Fibroblast of skin of left quadriceps (primary cell): ENCODE measurements around the gene ZC3H13.

Experiments
- DNase-seq, 2 experiments: peaks; one replicate each; pipeline ENCODE4 v3.0.0-alpha.2; 2013; ENCODE audit warnings: low read depth in 2 of 2

The ZC3H13 gene

DNA sequence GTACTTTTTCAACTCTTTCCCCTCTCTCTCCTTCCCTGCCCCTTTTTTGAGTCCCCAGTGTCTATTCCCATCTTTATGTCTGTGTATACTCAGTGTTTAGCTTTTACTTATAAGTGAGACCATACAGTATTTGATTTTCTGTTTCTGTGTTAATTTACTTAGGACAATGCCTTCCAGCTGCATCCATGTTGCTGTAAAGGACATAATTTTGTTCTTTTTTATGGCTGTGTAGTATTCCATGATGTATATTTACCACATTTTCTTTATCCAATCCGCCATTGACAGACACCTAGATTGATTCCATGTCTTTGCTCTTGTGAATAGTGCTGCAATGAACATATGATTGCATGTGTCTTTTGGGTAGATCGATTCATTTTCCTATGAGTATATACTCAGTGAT is 10.7 kb upstream of the ZC3H13 start:
- no peak for DNase-seq

DNA sequence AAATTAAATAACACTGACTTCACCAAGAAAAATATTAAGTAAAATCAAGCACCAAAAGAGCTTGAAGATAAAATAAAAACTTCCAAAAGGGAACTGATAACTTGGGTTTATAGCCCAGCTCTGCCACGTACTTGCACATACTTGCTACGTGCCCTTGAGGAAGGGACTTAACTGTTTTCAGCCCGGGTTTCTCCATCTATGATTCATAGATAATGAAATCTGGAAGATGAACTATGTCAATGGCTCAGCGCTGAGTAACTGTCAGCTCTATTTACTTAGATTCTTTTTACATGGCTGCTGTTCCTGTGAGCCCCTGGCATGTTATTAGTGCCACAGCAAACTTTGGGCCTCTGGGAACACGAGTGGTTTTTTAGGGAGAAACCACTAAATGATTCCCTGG is 9.6 kb upstream of the ZC3H13 start:
- no peak for DNase-seq

DNA sequence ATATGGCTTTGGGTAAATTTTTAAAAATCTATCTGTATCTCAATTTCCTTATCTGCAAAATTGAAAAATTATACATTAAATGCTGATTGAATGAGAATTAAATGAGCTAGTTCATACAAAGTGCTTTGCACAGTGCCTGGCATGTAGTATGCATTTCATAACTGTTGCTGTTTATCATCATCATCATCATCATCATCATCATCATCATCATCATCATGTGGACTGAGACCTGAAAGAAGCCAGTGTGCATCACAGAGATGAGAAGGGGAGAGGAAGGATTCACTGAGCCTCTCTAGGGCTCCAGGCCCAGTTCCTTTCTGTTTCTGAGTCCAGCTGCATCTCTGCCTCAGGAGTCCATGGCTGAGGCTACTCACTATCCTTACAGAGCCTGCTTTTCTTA is 6.9 kb upstream of the ZC3H13 start:
- no peak for DNase-seq

DNA sequence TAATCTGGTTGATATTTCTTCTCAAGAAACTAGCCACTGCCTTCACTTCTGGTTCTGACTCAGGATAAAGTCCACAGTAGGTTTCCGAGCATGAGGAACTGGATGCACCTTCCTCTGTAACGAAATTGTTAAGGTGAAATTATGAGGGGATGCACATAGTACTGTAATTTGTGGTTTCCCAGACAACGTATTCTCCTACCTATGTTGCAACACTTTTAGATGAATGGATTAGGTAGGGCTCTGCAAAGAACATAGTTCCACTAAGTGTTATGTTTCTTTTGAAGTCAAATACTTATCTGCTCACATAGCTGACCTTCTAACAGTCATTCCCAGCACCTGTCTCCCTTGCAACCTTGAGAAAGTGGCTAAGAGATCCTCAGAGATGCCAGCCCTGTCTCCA is 5.7 kb upstream of the ZC3H13 start:
- DNase-seq, result no peak

DNA sequence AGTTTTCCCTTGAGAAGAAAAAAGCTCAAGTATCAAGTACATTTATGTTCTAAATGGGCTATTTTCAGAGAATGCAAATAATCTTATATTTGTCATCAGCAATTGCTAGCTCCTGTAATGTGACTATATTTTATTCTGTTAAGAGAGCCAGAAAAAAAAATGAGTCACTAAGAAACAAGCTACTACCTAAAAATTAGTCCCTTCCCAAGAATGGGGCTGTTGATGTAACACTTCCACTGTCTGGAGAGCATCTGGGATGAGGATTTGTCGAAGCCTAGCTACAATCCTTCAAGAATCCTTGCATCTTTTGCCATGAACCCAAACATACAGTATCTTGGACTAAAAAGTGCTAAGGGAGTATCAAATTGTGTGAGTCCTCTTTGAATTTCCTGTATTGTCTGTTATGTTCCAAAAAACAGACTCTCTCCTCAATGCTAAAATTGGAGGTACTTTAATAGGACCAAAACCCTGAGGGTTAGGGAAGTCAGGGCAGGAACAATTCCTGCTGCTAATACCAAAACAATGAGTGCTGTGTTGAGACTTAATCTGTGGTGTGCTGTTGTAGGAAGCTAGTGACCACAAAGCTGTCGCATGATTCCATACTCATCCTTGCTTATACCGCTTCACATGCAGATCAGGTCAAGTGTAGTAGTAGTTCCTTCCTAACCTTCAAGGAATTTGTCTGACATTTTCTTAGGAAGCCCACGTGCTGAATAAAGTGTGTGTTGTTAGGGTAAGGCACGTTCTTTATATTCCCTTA is 4.9 kb upstream of the ZC3H13 start:
- DNase-seq, result no peak

DNA sequence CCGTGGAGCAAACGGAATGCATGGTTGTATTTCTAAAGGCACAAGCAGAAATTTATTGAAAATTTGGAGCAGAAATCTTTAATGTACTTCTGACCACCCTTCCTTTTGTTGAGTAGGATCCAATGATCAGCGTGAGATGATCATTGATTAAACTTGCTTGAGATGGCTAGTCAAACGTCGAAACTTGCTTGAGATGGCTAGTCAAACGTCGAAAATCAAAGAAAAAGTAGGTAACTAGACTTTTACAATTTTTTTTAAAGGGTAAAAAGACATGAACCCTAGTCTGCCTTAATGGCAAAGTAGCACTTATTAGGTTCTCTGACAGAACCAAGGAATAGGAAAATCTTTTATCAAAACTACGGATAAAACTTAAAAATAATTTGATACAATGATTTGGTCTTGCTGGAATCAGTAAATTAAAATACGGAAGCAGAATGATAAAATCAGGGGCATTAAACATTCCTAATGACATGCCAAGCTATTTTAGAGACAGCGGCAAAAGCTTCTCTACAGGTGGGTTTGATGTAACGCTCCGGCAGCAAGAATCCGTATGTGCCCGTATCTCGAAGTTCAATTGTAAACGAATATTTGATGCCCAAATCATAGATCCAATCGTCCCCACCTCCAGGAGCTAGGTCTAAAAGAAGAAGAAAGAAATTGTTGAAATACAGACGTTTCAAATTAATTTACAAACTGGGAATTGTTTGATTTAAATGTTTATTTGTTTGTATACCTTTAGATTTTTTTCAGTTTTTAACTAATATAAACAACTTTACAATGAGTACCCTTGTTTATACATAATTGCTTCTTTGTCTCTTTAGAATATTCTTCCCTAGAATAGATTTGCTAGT is 841 bp upstream of the ZC3H13 start:
- DNase-seq, result no peak

DNA sequence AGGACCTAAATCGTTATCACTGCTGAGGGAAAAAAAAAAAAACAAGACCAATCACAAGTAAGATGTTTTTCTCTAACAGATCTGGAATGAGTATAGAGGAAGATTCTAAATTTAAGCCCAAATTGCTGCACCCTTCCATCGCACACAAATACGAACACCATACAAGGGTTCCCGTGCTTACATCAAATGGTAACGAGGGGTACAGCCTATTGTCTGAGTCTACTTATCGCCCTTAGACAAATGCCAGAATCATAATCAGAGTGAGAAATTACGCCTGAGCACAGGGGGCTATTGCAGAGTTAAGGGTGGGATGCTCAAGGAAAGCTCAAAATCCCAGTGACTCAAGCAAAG is 603 bp downstream of the ZC3H13 start:
- no peak for DNase-seq

DNA sequence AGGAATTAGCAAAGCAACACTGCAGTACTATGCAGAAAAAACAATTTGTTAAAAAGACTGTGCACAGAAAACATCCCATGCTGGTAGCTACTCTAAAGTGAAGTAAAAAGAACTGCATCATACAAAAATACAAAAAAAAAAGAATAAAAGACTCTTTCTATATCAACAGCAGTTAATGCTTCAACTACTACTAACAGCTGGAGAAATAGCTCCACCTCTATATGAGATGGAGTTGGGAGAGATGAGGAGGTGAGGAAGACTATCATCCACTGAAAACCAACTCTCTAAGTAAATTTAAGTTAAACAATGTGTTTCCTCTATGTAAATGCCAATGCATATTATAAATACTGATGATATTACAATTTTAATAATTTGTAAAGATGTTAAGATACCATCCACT is 1.8 kb downstream of the ZC3H13 start:
- no peak for DNase-seq

DNA sequence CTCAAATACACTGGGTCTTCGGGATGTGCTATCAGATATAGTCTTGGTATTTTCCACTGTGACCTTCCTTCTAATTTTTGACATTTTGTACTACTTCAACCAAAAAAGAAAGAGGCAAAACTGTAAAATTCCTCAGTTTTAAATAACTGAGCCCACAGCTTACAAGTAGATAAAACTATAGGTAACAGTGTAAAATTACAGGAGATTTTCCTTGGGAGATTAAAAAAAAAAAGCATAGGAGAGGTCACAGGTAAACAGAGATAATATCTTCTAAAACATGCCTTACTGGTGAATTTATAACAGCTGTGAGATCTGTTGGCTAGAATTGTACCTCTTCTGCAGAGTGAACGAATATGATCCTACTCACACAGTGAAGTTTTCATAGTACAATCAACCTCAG is 7.1 kb downstream of the ZC3H13 start:
- DNase-seq, result no peak

DNA sequence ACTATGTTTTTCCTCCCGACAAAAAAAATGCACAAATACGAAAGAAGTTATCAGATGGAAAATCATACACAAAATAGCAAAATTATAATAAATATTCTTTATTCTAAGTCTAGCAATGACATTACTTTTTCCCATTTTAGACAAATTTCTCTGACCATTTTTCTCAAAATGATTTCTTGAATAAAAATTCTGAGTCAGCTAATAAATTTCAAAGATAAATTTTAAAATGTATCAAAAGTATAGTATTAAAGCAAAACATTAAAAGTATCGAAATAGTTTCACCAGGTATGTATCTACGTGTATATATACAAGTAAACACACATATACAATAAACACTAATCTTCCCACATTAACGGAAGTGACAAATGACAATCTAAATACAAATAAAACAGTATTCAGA is 8.9 kb downstream of the ZC3H13 start:
- DNase-seq, result no peak

DNA sequence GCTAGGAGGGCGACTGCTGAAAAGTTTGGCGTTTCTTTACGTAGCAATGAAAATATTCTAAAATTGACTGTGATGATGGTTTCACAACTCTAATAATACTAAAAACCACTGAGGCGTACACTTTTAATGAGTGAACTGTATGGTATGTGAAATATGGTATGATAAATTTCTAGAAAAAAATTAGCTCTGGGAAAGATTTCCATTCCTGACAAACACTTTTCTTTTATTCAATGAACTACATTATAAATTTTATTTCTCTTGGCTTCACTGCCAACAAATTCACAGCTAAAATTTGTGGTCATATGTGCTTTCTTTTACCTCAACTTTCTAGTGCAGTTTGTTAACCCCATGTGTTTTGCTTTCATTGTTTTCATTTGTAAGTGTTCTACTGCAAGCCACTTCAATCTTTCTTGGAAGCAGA is 11.1 kb downstream of the ZC3H13 start:
- peak; percentile 84 to 86 for DNase-seq

DNA sequence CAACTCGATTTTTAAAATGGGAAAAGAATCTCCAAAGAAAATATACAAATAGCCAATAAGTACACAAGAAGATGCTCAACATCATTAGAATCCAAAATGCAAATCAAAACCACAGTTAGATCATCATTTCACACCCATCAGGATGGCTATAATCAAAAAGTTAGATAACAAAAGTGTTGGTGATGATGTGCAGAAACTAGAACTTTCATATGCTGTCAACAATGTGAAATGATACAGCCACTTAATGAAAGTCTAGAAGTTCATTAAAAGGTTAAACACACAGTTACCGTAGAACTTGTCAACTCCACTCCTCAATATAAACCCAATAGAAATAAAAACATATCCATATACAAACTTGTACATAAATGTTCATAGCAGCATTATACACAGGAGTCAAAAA is 11.8 kb downstream of the ZC3H13 start:
- DNase-seq, result no peak

DNA sequence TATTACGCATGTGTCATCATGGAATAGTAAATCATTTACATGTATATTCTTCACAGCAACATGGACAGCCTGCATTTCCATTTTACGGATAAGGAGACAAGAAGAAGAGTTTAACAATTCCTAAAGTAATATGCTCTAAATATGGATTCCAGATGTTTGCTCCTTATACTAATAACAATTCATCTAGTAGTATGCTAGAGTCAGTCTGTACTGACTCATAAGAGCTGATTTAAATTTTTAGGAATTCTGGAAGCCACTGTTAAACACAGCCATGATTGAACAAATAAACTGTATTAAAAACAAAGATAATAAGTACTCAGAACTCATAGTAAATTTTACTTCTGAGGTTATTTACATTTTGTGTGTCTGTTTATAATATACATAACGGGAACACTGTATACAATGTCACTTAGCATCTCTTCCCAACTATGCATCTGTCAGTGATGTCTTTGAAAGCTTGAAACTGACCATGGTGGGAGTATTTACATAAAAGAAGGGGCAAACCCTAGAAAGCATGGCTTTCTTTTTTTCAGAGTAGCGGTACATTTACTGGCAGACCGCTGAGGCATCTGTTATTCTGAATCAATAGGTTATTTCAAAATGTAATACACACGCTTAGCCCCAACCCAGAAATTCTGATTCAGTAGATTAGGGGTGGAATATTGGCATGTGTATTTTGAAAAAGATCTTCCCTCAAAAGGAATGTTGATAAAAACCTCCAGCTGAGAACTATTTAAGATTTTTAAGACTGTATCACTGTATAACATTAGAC is 12.9 kb downstream of the ZC3H13 start:
- DNase-seq, result peak in 1 of 2 experiments; percentile 47

DNA sequence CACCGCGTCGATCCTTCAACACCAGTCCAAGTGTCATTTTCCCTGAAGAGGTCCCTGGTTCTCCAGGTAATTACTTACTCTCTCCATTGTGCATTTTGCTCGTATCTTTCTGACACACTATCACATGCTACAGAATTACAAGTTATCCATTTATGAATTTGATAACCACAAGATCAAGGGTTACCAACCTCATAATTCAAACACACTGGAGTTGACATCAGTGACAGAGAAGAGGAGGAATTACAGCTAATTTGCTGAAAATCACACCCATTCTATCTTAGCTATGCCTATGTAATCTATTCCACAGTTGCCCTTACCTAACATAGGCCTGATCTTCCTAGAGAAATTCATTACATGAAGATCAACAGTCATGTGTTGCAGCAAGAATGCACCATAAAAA is 14.2 kb downstream of the ZC3H13 start:
- no peak for DNase-seq

DNA sequence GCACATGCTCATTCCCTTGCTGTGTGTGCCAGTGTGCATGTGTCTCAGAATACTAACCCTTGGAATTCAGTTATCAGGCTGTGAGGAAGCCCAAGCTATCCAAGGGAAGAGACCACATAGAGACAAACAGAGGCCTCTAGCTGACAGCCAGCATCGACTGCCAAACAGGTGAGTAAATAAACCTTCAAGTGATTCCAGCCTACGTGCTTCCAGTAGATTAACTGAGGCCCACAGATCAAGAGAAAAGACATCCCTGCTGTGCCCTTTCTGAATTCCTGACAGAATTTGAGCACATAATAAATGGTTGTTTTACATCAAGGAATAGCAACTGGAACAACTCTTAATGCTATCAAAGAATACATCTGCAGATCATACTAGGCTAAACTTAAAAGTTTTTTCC is 17.5 kb downstream of the ZC3H13 start:
- no peak for DNase-seq

DNA sequence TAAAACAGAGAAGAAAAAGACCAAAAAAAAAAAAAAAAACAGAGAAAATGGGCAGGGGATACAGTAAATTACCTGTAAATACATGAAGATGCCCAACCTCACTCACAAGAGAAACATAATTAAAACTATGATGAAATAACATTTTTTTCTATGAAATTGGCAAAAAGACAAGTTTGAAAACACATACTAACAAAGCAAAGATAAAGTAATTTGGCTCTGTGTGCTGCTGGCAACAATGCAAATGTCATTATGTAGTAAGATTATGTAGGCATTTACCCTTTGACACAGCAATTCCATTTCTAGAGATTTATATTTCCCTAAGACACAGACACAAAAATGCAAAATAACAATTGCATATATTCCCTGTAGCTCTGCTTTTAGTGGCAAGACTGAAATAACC is 20.2 kb downstream of the ZC3H13 start:
- DNase-seq, result no peak

DNA sequence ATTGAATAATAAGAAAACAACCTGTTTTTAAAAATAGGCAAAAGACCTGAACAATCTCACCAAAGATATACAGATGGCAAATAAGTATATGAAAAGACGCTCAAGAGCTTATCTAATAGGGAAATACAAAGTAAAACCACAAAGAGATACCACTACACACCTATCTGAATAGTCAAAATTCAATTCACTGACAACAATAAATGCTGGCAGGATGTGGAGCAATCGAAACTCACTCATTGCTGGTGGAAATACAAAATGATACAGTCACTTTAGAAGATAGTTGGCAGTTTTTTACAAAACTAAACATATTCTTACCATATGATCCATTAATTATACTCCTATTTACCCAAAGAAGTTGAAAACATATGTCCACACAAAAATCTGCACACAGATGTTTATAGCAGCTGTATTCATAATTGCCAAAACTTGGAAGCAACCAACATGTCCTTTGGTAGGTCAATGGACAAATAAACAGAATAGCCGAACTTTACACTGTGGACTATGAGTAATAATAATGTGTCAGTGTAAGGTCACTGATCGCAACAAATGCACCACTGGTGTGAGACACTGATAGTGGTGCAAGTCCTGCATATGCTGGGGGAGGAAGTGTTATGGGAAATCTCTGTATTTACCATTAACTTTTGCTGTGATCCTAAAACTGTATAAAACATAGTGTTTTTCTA is 20.8 kb downstream of the ZC3H13 start:
- no peak for DNase-seq

DNA sequence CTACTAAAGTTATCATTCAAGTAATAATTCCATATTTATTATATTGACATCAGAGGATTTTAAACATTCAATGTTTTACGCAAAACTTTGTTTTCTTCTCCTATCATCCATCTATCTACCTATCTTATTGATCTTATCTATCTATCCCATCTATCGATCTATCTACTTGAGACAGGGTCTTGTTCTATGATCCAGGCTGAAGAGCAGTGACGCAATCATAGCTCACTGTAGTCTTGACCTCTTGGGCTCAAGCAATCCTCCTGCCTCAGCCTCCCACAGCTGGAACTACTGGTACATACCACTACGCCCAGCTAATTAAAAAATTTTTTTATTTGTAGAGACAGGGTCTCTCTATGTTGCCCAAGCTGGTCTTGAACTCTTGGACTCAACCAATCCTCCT is 27.4 kb downstream of the ZC3H13 start:
- no peak for DNase-seq

DNA sequence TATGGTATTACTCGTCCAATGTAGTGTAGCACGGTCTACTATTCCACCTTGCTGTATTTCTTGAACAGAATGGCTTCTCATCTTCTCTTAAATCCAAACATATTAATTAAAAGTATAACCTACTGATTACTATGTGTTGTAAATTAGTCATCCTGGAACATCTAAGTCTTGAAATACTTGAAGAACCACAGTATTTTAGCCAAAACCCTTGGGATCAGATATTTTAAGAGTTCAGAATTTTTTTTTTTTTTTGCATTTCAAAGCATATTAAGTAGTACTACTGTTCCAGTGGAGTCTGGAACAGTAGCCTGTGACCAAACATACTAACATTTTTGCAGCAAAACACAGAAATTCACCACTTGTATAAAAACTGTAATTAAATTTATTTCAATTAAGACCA is 30.1 kb downstream of the ZC3H13 start:
- peak in 1 of 2 experiments; percentile 8 for DNase-seq

DNA sequence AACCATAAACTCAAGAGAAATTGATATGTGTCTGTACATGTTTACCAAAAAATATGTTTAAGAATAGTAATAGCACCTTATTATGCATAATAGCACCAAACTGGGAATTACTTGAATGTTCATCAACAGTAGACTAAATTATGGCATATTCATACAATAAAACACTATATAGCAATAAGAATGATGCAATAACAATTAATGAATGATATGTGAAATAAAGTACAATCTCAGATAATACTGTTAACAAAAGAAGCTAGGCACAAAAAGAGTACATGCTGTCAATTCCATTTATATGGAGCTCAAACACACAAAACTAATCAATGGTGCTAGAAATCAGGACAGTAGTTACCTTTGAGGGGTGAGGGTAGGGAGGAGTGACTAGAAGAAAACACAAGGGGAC is 36.3 kb downstream of the ZC3H13 start:
- DNase-seq, result no peak

DNA sequence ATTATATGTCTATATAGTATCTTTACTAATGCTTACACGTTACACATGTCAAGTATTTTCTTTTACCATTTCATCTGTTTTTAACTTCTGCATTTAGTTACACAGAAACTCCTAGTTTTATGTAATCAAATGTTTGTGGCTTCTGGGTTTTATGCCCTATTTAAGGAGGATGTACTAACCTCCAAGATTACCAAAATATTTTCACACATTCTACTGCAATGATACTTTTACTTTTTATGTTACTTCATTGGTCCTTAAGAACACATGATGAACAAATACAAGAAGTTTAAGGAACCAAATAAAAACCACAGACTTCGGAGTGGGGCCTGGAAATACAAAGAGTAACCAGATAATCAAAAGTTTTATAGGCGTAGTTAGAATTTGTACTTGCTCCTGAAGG is 37.2 kb downstream of the ZC3H13 start:
- DNase-seq, result peak; percentile 24 to 39

DNA sequence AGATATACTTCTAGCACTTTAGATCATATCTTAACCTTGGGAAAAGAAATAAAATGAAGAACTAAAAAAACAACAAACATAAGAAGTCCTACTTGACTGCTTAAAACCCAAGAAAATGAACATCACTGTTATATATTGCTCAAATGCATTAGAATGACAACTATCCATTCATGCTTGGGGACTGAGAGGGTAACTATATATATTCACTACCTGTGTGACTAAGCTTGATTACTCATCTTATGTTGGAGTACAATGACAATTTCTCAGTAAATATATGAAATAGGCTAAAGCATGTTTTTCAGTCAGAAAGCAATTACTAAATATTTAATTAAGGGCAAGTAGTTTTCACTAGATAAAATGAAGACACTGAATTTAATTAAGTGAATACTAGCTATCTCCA is 40.1 kb downstream of the ZC3H13 start:
- no peak for DNase-seq
